Progenitor cell of endocrine pancreas (in vitro differentiated cells): ENCODE results near the gene DPF3. TPM values are rescaled to one million over a fixed set of nuclear protein-coding genes. Genes with fewer than 3 reads are reported as not detected.

ENCODE experiments used
- DNase-seq: peaks from one replicate; pipeline ENCODE4 v3.0.0; 2021; ENCODE audit warnings: low spot score; ENCODE audit not compliant: unreplicated experiment
- H3K27ac Mint-ChIP-seq: 2 replicates; pipeline ENCODE4 v1.8.0; 2021; ENCODE audit warnings: mild to moderate bottlenecking, moderate library complexity, mixed read lengths
- H3K27me3 Mint-ChIP-seq: 2 replicates; pipeline ENCODE4 v1.8.0; 2021; ENCODE audit warnings: mixed read lengths
- H3K36me3 Mint-ChIP-seq: 2 replicates; pipeline ENCODE4 v1.8.0; 2022; ENCODE audit warnings: mixed read lengths; ENCODE audit not compliant: insufficient read depth
- H3K4me1 Mint-ChIP-seq: 2 replicates; pipeline ENCODE4 v1.8.0; 2021; ENCODE audit warnings: low read depth, mixed read lengths
- H3K4me3 Mint-ChIP-seq: 2 replicates; pipeline ENCODE4 v1.8.0; 2021; ENCODE audit warnings: low read depth, mild to moderate bottlenecking, moderate library complexity, mixed read lengths
- H3K9me3 Mint-ChIP-seq: 2 replicates; pipeline ENCODE4 v1.8.0; 2021; ENCODE audit warnings: low read depth, mixed read lengths
- total RNA-seq: library from RNA; stranded (reverse); gene quantifications from 2 replicates; pipeline ENCODE4 v1.2.1, GENCODE V29; 2021
- TF ChIP-seq, protein P1 (sequence below): fragments of 200-600 bp; sonication (generic); IDR thresholded peaks from one replicate; pipeline ENCODE4 v1.5.0; 2021; ENCODE audit warnings: antibody characterized with exemption, mild to moderate bottlenecking; ENCODE audit not compliant: unreplicated experiment

Gene DPF3
- total RNA-seq, 1 donor from 2014 or later = 2.2 TPM

DNA sequence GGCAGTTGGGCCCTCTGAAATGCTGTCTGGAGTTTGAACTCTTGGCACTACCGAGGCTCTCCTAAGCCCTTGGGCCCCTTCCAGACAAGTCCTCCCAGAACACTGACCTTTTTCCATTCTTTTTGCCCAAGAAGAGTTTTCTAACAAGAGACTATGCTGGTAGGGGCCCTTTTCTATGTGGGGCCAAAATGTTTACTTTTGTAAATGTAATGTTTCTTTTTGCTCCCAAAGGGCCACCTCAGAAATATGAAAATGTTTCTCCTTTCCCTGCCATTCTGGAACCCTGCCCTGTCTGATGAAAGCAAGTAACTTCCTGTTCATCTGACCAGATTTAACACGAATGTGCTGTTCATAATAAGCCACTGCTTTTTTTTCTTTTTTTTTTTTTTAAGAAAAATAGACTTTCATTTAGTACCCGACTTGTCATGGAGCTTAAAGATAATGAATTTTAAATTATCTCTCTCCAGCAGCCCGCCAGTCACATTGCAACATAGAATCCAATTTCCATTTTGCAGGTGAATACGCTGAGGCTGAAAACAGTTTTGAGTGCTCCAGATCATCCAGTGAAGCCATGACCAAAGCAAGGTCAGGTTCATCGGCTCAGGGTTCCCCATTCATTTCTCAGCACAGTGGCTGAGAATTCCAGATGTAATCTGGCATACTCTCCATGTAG lies 169.9 kb downstream of the DPF3 start:
- H3K9me3 Mint-ChIP-seq = no peaks in the 10 kb centered on the region
- H3K27ac Mint-ChIP-seq = no peak overlapping the region

DNA sequence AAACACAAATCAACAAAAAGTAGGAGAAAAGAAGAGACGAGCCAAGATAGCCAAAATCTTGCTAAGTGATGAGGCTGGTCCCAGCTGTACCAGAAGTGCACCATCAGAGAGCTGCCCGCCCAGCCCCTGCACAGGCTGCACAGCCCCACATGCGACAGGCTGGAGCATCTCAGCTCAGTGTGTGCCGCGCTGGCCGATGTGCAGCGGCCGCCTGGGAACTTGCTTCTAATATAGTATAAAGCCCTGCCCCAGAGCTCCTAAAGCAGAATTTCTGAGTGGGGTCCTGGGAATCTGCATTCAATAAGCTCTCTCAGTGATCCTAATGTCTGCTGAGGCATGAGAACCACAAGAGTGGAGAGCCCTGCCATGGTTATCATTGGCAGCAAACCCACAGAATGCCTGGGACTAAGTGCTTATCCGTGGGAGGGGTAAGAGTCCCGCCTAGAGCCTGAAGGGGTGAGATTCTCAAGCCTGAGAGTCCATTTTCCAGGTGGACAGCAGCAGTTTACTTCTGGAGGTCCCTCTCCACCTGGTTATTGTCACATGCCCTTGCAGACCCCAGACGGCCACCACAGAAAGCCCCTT lies 171.6 kb downstream of the DPF3 start:
- H3K36me3 Mint-ChIP-seq = no peaks in the 10 kb centered on the region
- H3K27ac Mint-ChIP-seq = no peak overlapping the region
- H3K9me3 Mint-ChIP-seq = no peaks in the 10 kb centered on the region
- TF ChIP-seq, protein P1, sequence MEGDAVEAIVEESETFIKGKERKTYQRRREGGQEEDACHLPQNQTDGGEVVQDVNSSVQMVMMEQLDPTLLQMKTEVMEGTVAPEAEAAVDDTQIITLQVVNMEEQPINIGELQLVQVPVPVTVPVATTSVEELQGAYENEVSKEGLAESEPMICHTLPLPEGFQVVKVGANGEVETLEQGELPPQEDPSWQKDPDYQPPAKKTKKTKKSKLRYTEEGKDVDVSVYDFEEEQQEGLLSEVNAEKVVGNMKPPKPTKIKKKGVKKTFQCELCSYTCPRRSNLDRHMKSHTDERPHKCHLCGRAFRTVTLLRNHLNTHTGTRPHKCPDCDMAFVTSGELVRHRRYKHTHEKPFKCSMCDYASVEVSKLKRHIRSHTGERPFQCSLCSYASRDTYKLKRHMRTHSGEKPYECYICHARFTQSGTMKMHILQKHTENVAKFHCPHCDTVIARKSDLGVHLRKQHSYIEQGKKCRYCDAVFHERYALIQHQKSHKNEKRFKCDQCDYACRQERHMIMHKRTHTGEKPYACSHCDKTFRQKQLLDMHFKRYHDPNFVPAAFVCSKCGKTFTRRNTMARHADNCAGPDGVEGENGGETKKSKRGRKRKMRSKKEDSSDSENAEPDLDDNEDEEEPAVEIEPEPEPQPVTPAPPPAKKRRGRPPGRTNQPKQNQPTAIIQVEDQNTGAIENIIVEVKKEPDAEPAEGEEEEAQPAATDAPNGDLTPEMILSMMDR = no peak
- H3K27me3 Mint-ChIP-seq = peaks cover 4% of the 10 kb centered on the region
- no peak overlapping the region for H3K4me3 Mint-ChIP-seq
- peaks cover 6% of the 10 kb centered on the region for H3K4me1 Mint-ChIP-seq
- no peak for DNase-seq

More for the DNA sequence above, 169.9 kb downstream of the DPF3 start:
- DNase-seq = no peak
- H3K4me1 Mint-ChIP-seq = peaks cover 6% of the 10 kb centered on the region
- peaks cover 4% of the 10 kb centered on the region for H3K27me3 Mint-ChIP-seq
- no peak overlapping the region for H3K4me3 Mint-ChIP-seq
- TF ChIP-seq, protein P1 = no peak
- H3K36me3 Mint-ChIP-seq = no peaks in the 10 kb centered on the region

DNA sequence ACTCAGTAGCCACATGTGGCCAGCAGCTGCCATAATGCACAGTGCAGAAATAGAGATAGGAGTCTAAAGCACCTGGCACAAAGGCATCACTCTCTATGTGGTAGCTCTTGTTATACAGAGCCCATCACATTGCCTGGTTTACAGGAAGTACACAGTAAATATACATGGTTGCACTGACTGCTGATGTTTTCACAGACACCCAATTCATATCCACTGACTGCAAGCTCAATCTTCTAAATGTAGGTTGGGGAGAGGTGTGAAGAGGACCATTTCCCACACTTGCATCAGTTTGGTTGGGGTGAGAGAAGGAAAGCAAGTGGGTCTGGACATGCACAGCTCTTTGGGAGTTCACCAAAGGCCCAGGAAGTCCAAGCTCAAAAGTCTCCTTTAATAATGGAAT lies 172.8 kb downstream of the DPF3 start:
- Mint-ChIP-seq H3K36me3 (no peaks in the 10 kb centered on the region), H3K4me1 (no peaks in the 10 kb centered on the region), H3K9me3 (no peaks in the 10 kb centered on the region), H3K4me3 (no peak overlapping the region), H3K27ac (no peak overlapping the region), H3K27me3 (peaks cover 4% of the 10 kb centered on the region)
- TF ChIP-seq, protein P1 = no peak
- DNase-seq = no peak

DNA sequence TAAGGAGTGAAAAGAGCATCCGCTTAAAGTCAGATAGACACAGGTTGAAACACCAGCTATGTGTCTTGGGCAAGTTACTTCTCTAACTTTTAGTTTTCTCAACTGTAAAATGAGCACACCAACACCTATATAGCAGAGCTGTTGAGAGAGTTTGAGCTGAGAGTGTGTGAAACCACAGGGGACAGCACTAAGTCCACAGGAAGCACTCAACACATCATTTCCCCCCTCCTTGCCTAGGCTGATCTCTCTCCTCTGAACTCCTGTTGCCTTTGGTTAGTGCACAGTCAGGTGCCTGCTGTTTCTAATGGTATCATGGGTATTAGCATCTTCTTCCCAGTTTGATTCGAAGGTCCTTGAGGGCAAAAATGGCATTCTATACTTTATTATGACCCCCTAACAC lies 176.7 kb downstream of the DPF3 start:
- H3K27ac Mint-ChIP-seq = no peak overlapping the region
- no peaks in the 10 kb centered on the region for H3K9me3 Mint-ChIP-seq
- H3K4me3 Mint-ChIP-seq = no peak overlapping the region
- DNase-seq = no peak
- H3K4me1 Mint-ChIP-seq = no peaks in the 10 kb centered on the region
- TF ChIP-seq, protein P1 = no peak
- peaks cover 6% of the 10 kb centered on the region for H3K27me3 Mint-ChIP-seq
- H3K36me3 Mint-ChIP-seq = no peaks in the 10 kb centered on the region

DNA sequence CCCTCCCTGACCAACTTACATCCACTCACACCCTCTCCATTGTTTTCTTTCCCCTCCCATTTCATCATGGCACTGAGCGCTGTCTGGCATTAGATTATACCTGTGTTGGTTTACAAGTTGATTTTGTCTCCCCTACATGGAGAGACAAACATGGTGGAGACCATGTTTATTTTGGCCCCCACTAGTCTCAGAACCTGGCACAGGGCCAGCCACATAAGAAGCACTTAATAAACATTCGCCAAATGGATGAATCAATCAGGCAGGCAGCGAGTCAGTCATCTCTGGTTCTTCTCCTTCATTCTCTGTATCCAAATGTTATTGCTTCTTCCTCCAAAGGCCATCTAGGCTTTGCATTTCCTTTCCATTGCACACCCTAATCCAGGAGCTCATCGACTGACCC lies 177.4 kb downstream of the DPF3 start:
- Mint-ChIP-seq H3K4me1 (no peaks in the 10 kb centered on the region), H3K27ac (no peak overlapping the region), H3K4me3 (no peak overlapping the region), H3K27me3 (peaks cover 8% of the 10 kb centered on the region), H3K9me3 (no peaks in the 10 kb centered on the region), H3K36me3 (no peaks in the 10 kb centered on the region)
- no peak for DNase-seq
- TF ChIP-seq, protein P1 = no peak
